ENCODE data around the gene PCSK4. TPM values are rescaled to one million over a fixed set of nuclear protein-coding genes. Genes with fewer than 3 reads are reported as not detected.

The PCSK4 gene
- total RNA-seq, 4 donors from 2014 or later: 2.6 to 11.9 (median 7.5) TPM

DNA sequence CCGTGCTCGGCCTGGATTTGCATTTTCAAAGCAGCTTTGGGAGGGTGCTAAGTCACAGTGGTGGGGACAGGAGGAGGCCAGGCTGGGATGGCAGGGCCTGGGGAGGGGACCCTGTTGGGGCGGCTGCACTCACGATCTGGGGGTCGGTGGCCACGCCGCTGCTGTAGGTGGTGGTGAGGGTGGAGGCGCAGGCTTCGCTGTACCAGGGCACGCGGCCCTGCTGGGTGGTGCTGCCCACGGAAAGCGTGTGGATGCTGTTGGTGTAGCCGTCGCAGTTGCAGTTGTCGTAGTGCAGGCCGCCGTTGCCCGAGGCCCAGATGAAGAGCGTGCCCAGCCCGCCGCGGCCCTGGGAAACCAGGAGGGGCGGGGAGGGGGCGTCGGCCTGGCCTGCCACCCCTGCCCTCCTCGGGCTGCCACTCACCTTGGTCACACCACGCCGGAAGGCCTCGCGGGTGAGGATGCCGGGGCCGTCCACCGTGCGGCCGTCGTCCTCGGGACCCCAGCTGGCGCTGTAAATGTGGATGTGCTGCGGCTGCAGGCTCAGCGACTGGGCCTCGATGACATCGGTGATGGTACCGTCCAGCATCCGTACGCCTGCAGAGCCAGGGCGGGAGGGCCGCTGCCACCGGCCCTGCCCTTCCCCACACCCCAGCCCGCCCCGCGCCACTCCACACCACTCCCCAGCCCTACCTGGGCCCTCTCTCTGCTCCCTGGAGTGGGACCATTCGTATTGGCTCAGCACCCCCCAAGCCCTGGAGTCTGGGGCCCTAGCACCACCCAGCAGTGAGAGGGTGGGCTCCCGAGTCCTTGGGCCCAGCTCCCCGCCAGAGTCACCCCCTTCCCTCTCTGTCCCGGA lies 3.2 kb downstream of the PCSK4 start:
- Histone ChIP-seq H3K4me1 (peaks cover 10 to 17% (median 15%) of the 10 kb centered on the region in 4 donors), H3K27me3 (peaks cover 7% of the 10 kb centered on the region), H3K4me3 (no peak overlapping the region), H3K9me3 (no peaks in the 10 kb centered on the region), H3K27ac (no peak overlapping the region), H3K36me3 (no peaks in the 10 kb centered on the region)
- intact Hi-C loops (cut with DNase I; ENCODE audit: low total_unique reads): no loop called here
- in situ Hi-C loops (cut with MboI; ENCODE audit: low pct_ligation_motif_present in 1 of 4, low pct_unique_long_range_greater_than_20kb in 1 of 4, low sequenced_read_pairs in 3 of 4): no loop called here
- no peak for TF ChIP-seq POLR2A (IDR thresholded peaks at IDR 0.05)
- TF ChIP-seq EP300 (IDR thresholded peaks at IDR 0.05; ENCODE audit: low read depth): no peak
- TF ChIP-seq, protein P1, sequence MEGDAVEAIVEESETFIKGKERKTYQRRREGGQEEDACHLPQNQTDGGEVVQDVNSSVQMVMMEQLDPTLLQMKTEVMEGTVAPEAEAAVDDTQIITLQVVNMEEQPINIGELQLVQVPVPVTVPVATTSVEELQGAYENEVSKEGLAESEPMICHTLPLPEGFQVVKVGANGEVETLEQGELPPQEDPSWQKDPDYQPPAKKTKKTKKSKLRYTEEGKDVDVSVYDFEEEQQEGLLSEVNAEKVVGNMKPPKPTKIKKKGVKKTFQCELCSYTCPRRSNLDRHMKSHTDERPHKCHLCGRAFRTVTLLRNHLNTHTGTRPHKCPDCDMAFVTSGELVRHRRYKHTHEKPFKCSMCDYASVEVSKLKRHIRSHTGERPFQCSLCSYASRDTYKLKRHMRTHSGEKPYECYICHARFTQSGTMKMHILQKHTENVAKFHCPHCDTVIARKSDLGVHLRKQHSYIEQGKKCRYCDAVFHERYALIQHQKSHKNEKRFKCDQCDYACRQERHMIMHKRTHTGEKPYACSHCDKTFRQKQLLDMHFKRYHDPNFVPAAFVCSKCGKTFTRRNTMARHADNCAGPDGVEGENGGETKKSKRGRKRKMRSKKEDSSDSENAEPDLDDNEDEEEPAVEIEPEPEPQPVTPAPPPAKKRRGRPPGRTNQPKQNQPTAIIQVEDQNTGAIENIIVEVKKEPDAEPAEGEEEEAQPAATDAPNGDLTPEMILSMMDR (IDR thresholded peaks at IDR 0.05): no peak
- no peak for TF ChIP-seq POLR2AphosphoS5 (IDR thresholded peaks at IDR 0.05)
- no peak for DNase-seq
- 94% methylated on average over 56 of the region's 56 CpGs; no CpG with 5 or more reads in 1 of the 2 donors for WGBS, 2 donors (ENCODE audit: low coverage in 1 of 2)

DNA sequence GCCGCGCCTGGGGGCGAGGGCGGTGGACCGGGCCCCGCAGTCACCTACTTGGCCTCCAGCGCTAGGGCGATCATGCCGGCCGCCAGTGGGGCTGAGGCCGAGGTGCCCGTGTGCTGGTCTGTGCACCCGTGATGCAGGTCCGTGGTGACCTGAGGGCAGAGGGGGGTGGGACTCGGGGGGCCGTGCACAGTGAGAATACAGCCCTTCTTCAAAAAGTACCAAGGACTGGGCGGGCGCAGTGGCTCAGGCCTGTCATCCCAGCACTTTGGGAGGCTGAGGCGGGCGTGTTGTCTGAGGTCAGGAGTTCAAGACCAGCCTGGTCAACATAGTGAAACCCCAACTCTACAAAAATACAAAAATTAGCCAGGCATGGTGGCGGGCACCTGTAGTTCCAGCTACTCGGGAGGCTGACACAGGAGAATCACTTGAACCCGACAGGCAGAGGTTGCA lies 6.1 kb downstream of the PCSK4 start:
- DNase-seq: no peak
- intact Hi-C loops (cut with DNase I; ENCODE audit: low total_unique reads): no loop called here
- Histone ChIP-seq H3K27me3 (no peaks in the 10 kb centered on the region), H3K9me3 (no peaks in the 10 kb centered on the region), H3K4me3 (no peak overlapping the region), H3K27ac (no peak overlapping the region), H3K36me3 (no peaks in the 10 kb centered on the region), H3K4me1 (peaks cover 4 to 8% (median 6%) of the 10 kb centered on the region in 4 donors)
- TF ChIP-seq, protein P1 (IDR thresholded peaks at IDR 0.05): no peak
- in situ Hi-C loops (cut with MboI; ENCODE audit: low pct_ligation_motif_present in 1 of 4, low pct_unique_long_range_greater_than_20kb in 1 of 4, low sequenced_read_pairs in 3 of 4): no loop called here
- WGBS, 2 donors (ENCODE audit: low coverage in 1 of 2): 94% methylated on average over 22 of the region's 23 CpGs; no CpG with 5 or more reads in 1 of the 2 donors

DNA sequence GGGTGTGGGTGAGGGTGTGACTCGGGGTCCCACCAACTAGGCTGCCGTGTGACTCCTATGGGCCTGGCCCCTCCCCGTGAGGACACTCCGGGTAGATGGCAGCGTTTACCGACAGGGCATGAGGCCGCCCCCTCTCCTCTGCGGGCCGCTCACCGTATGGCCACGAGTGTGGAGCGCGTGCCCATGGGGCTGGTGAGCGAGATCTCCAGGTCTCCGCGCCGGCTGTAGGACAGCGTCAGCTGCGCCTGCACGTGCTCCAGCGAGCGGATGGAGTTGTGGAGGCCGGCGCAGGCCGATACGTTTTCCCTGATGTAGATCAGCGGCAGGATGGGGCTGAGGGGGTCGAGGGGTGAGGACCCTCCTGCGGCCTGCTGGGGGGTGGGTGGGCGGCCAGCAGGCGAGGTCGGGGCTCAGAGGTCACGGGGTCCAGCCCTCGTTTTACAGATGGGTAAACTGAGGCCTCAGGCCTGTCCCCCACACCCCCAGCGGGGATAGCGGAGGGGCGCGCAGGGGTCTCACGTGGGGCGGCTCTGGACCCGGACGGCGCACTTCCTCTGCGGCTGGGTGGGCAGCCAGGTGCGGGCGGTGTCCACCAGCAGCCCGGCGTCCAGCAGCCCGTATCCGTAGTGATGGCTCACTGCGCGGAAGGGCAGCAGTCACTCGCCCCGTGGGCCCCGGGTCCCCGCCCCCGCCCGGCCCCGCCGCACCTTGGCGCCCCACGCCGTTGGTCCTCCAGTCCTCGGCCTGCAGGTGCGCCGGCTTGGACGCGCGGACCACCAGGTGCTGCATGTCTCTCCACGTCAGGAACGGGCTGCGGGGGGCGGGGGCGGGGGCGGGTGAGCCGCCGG lies 6.8 kb downstream of the PCSK4 start:
- 96% methylated on average over 38 of the region's 77 CpGs; no CpG with 5 or more reads in 1 of the 2 donors for WGBS, 2 donors (ENCODE audit: low coverage in 1 of 2)
- no peak for DNase-seq

More for the DNA sequence above, 6.8 kb downstream of the PCSK4 start:
- H3K9me3 ChIP-seq: no peaks in the 10 kb centered on the region
- H3K27me3 ChIP-seq: no peaks in the 10 kb centered on the region
- no peaks in the 10 kb centered on the region for H3K36me3 ChIP-seq
- intact Hi-C loops (cut with DNase I; ENCODE audit: low total_unique reads): no loop called here
- TF ChIP-seq EP300 (IDR thresholded peaks at IDR 0.05; ENCODE audit: low read depth): no peak
- no peak for TF ChIP-seq POLR2AphosphoS5 (IDR thresholded peaks at IDR 0.05)
- TF ChIP-seq, protein P1 (IDR thresholded peaks at IDR 0.05): no peak
- TF ChIP-seq POLR2A (IDR thresholded peaks at IDR 0.05): no peak
- no peak overlapping the region for H3K4me3 ChIP-seq
- in situ Hi-C loops (cut with MboI; ENCODE audit: low pct_ligation_motif_present in 1 of 4, low pct_unique_long_range_greater_than_20kb in 1 of 4, low sequenced_read_pairs in 3 of 4): no loop called here
- H3K4me1 ChIP-seq: peaks cover 4 to 12% (median 7%) of the 10 kb centered on the region in 4 donors
- H3K27ac ChIP-seq: no peak overlapping the region

Data from transverse colon (tissue), 4 donors.